GM12878 (cell line): Measurements from ENCODE around the gene CDH15. TPM values are rescaled to one million over a fixed set of nuclear protein-coding genes. Genes with fewer than 3 reads are reported as not detected.
A peak's percentile ranks its signal among the peaks of the same experiment; 100 is the strongest.

Source experiments
- ATAC-seq: fragments of 200-7000 bp; cut with Tn5 transposase; 3 replicates; pipeline ENCODE4 v1.9.1; 2020; ENCODE audit warnings: mild to moderate bottlenecking, moderate library complexity
- BruUV-seq: library from RNA; stranded (reverse); fragments of 400-500 nt; replicated peaks from 2 replicates; lab custom pipeline; 2021; lab: Mats Ljungman, UMichigan
- CTCF ChIA-PET: fragments of 300-600 bp; sonication (Branson Sonifier 250); formaldehyde crosslinking; extraction: SDS; loops from one replicate; lab custom pipeline; 2021; ENCODE audit warnings: inconsistent platforms; lab: Yijun Ruan, JAX
- POLR2A ChIA-PET: fragments of 350-600 bp; formaldehyde crosslinking; extraction: SDS; loops from one replicate; lab custom pipeline; 2021; ENCODE audit warnings: inconsistent platforms; lab: Charles Lee
- RAD21 ChIA-PET: fragments of 300-600 bp; sonication (Branson Sonifier 250); formaldehyde crosslinking; loops from one replicate; lab custom pipeline; 2023; ENCODE audit warnings: antibody characterized with exemption; ENCODE audit not compliant: unreplicated experiment; lab: Charles Lee
- SMC1A ChIA-PET: fragments of 300-600 bp; sonication (Branson Sonifier 250); formaldehyde crosslinking; loops from one replicate; lab custom pipeline; 2023; ENCODE audit not compliant: unreplicated experiment, uncharacterized antibody; lab: Charles Lee
- DNase-seq: peaks from one replicate; pipeline ENCODE4 v3.0.0-alpha.2; 2011; ENCODE audit warnings: low read depth, low spot score
- FAIRE-seq: peaks from 3 replicates; lab custom pipeline; 2011; peaks lifted over from hg19 to GRCh38; lab: Jason Lieb, UNC
- H2AFZ ChIP-seq: 2 replicates; pipeline ENCODE4 v1.6.0; 2011; ENCODE audit warnings: low read depth, low read length, control low read depth; ENCODE audit not compliant: control insufficient read depth
- H3K27ac ChIP-seq: 2 replicates; pipeline ENCODE4 v1.5.1; 2011; ENCODE audit warnings: control low read depth; ENCODE audit not compliant: control insufficient read depth, insufficient read depth
- H3K27me3 ChIP-seq, 2 experiments: replicated peaks in 1 of 2; 2 replicates each; pipeline versions ENCODE4 v1.6.0 to v1.6.1; 2011; ENCODE audit warnings: low read length in 1 of 2; ENCODE audit not compliant: control insufficient read depth in 2 of 2, insufficient read depth in 2 of 2
- H3K36me3 ChIP-seq, 2 experiments: 2 replicates each; pipeline ENCODE4 v1.5.1; 2011; ENCODE audit warnings: low read length in 1 of 2; ENCODE audit not compliant: control insufficient read depth in 2 of 2, insufficient read depth in 2 of 2
- H3K4me1 ChIP-seq: 2 replicates; pipeline ENCODE4 v1.6.1; 2011; ENCODE audit warnings: mild to moderate bottlenecking, low read length, moderate library complexity, mixed read lengths; ENCODE audit not compliant: control insufficient read depth, insufficient read depth
- H3K4me2 ChIP-seq: 2 replicates; pipeline ENCODE4 v1.6.0; 2011; ENCODE audit warnings: control low read depth; ENCODE audit not compliant: control insufficient read depth, insufficient read depth
- H3K4me3 ChIP-seq: fragments of 200-600 bp; sonication (generic); 2 replicates; pipeline ENCODE4 v1.5.1; 2016
- H3K79me2 ChIP-seq: 2 replicates; pipeline ENCODE4 v1.6.0; 2011; ENCODE audit warnings: low read length; ENCODE audit not compliant: control insufficient read depth, insufficient read depth
- H3K9ac ChIP-seq: 2 replicates; pipeline ENCODE4 v1.8.0; 2011; ENCODE audit warnings: low read length, control low read depth, mixed read lengths; ENCODE audit not compliant: control insufficient read depth, insufficient read depth
- H3K9me3 ChIP-seq: replicated peaks from 3 replicates; pipeline ENCODE4 v1.5.1; 2011; ENCODE audit warnings: mild to moderate bottlenecking, low read length; ENCODE audit not compliant: control insufficient read depth, insufficient read depth
- H4K20me1 ChIP-seq: 2 replicates; pipeline ENCODE4 v1.6.0; 2011; ENCODE audit not compliant: control insufficient read depth, insufficient read depth
- ATF3 ChIP-seq: IDR thresholded peaks from 2 replicates; pipeline ENCODE4 v1.6.1; 2011; ENCODE audit warnings: low read depth, mild to moderate bottlenecking, low read length, moderate library complexity, borderline replicate concordance; ENCODE audit errors: extremely low read depth
- BHLHE40 ChIP-seq, 2 experiments: fragments of 450-650 bp in 1 of 2; IDR thresholded peaks; 2 replicates each; pipeline ENCODE4 v1.6.1; 2011 to 2017; ENCODE audit warnings: low read depth in 2 of 2, borderline replicate concordance in 1 of 2, improper control_type of control experiment in 1 of 2, low read length in 1 of 2, mild to moderate bottlenecking in 1 of 2
- E2F4 ChIP-seq: IDR thresholded peaks from 2 replicates; pipeline ENCODE4 v1.6.1; 2012; ENCODE audit warnings: low read depth, low read length, improper control_type of control experiment
- EED ChIP-seq: sonication (generic); IDR thresholded peaks from 2 replicates; pipeline ENCODE4 v1.6.1; 2016; ENCODE audit warnings: antibody characterized with exemption, low read depth
- IRF4 ChIP-seq: IDR thresholded peaks from 2 replicates; pipeline ENCODE4 v1.6.1; 2011; ENCODE audit warnings: low read depth, low read length
- MTA2 ChIP-seq: fragments of 450-650 bp; IDR thresholded peaks from 2 replicates; pipeline ENCODE4 v1.6.1; 2016; ENCODE audit warnings: low read depth, mild to moderate bottlenecking, moderate library complexity
- PKNOX1 ChIP-seq: fragments of 450-650 bp; IDR thresholded peaks from 2 replicates; pipeline ENCODE4 v1.6.1; 2016; ENCODE audit warnings: mild to moderate bottlenecking
- POLR2AphosphoS5 ChIP-seq: IDR thresholded peaks from 2 replicates; pipeline ENCODE4 v1.6.1; 2011; ENCODE audit warnings: mild to moderate bottlenecking, low read length, inconsistent platforms
- POU2F2 ChIP-seq: IDR thresholded peaks from 3 replicates; pipeline ENCODE4 v1.6.1; 2011; ENCODE audit warnings: low read depth, mild to moderate bottlenecking, low read length, borderline replicate concordance
- RAD51 ChIP-seq: fragments of 450-650 bp; IDR thresholded peaks from 2 replicates; pipeline ENCODE4 v1.6.1; 2016; ENCODE audit warnings: moderate library complexity, mild to moderate bottlenecking, inconsistent platforms
- RBBP5 ChIP-seq: fragments of 200-600 bp; sonication (generic); conservative IDR thresholded peaks from 2 replicates; pipeline ENCODE4 v1.6.1; 2016
- RELA ChIP-seq: fragments of 450-650 bp; IDR thresholded peaks from 2 replicates; pipeline ENCODE4 v1.8.0; 2014; ENCODE audit warnings: borderline replicate concordance; ENCODE audit not compliant: partially characterized antibody
- SIN3A ChIP-seq: IDR thresholded peaks from 2 replicates; pipeline ENCODE4 v1.6.1; 2012; ENCODE audit warnings: low read depth, low read length, improper control_type of control experiment
- SIX5 ChIP-seq: IDR thresholded peaks from 2 replicates; pipeline ENCODE4 v1.6.1; 2011; ENCODE audit warnings: mild to moderate bottlenecking, low read depth, low read length, moderate library complexity; ENCODE audit not compliant: severe bottlenecking
- SMAD1 ChIP-seq: fragments of 450-650 bp; IDR thresholded peaks from 2 replicates; pipeline ENCODE4 v1.6.1; 2018; ENCODE audit warnings: mild to moderate bottlenecking, low read depth; ENCODE audit not compliant: partially characterized antibody
- SMARCA5 ChIP-seq: fragments of 450-650 bp; IDR thresholded peaks from 2 replicates; pipeline ENCODE4 v1.6.1; 2017; ENCODE audit warnings: mild to moderate bottlenecking
- TARDBP ChIP-seq: IDR thresholded peaks from 2 replicates; pipeline ENCODE4 v1.6.1; 2016; ENCODE audit warnings: borderline replicate concordance
- USF1 ChIP-seq: IDR thresholded peaks from 2 replicates; pipeline ENCODE4 v1.6.1; 2011; ENCODE audit warnings: borderline replicate concordance, low read depth, mild to moderate bottlenecking, moderate library complexity, mixed read lengths, low read length; ENCODE audit not compliant: insufficient read depth; ENCODE audit errors: extremely low read length
- ZNF384 ChIP-seq: IDR thresholded peaks from 2 replicates; pipeline ENCODE4 v1.6.1; 2012; ENCODE audit warnings: low read depth, mild to moderate bottlenecking, low read length, improper control_type of control experiment, borderline replicate concordance
- WGBS: methylation state at CpG from one replicate; pipeline ENCODE4 v1.1.6; 2016; ENCODE audit warnings: low lambda C conversion rate; ENCODE audit not compliant: insufficient replicate concordance, insufficient coverage; ENCODE audit errors: missing lambda C conversion rate; 5-methylcytosine and 5-hydroxymethylcytosine counted together
- in situ Hi-C: fragments of 300-500 bp; cut with MboI; formaldehyde crosslinking; loops from 9 replicates; pipeline ENCODE4 v1.14.3; 2018; ENCODE audit warnings: mixed read lengths
- intact Hi-C: fragments of 100-400 bp; cut with micrococcal nuclease; formaldehyde crosslinking; loops from one replicate; pipeline ENCODE4 v1.14.2; 2022; ENCODE audit not compliant: unreplicated experiment
- polyA plus RNA-seq, 11 experiments: library from polyadenylated mRNA; depleted of rRNA in 4 of 11; unstranded in 6 of 11; stranded (reverse) in 5 of 11; fragments of >200 nt; fragmentation: Nextera tagmentation in 4 of 11; fragmentation: Illumina TruSeq in 1 of 11; extraction: Ambion mirVana in 4 of 11; extraction: Trizol in 1 of 11; gene quantifications; 1 replicate in 1 of 11; 2 replicates in 10 of 11; pipeline versions ENCODE4 v1.2.1 to v1.2.3, GENCODE V29; 2011 to 2016; ENCODE audit warnings: inconsistent platforms in 2 of 11, missing spikeins in 2 of 11, low read depth in 1 of 11
- total RNA-seq, 4 experiments: library from RNA; depleted of rRNA in 3 of 4; stranded (reverse); fragments of >200 nt in 3 of 4; fragmentation: Illumina TruSeq in 1 of 4; extraction: Trizol in 1 of 4; gene quantifications; 2 replicates each; pipeline versions ENCODE4 v1.2.1 to v1.2.3, GENCODE V29; 2013 to 2021

The CDH15 gene
- total and polyA plus RNA-seq, 10 of the 15 experiments (the other 5 are each of a cell fraction or from before 2014, with no cell fraction given), result 0.02 to 0.06 TPM; not detected in 8

GRCh38 chr16:89171216-89172170 lies at the start of gene CDH15 (continued):
- TF ChIP-seq BHLHE40 (IDR thresholded peaks at IDR 0.05; ENCODE audit: borderline replicate concordance in 1 of 2, low read depth in 2 of 2, low read length in 1 of 2) (peak; percentile 92 to 94), EED (no peak), USF1 (peak; percentile 63), E2F4 (no peak)

GRCh38 chr16:89122322-89122851 lies 49.2 kb upstream of the CDH15 start:
- WGBS, result 85% methylated on average over 11 of the region's 11 CpGs
- intact Hi-C loops, result no loop called here
- H4K20me1 ChIP-seq, result no peaks in the 10 kb centered on the region
- TF ChIP-seq POU2F2 (no peak), PKNOX1 (peak; percentile 86), TARDBP (no peak), RAD51 (peak; percentile 69), SIN3A (no peak), ATF3 (no peak), SMARCA5 (no peak), SMAD1 (no peak), ZNF384 (no peak), IRF4 (no peak), POLR2AphosphoS5 (no peak), MTA2 (no peak), RBBP5 (no peak), RELA (no peak), BHLHE40 (IDR thresholded peaks at IDR 0.05; ENCODE audit: borderline replicate concordance in 1 of 2, low read depth in 2 of 2, low read length in 1 of 2) (peak; percentile 76 to 81; a peak in 3 of 4 replicates), SIX5 (no peak)

More at GRCh38 chr16:89122322-89122851, 49.2 kb upstream of the CDH15 start:
- no peaks in the 10 kb centered on the region; the same call in 2 of the 3 replicates for H3K9me3 ChIP-seq
- H3K36me3 ChIP-seq, result peaks cover 10 to 14% of the 10 kb centered on the region in 2 experiments; a peak in 3 of 4 replicates
- no peak overlapping the region for H3K9ac ChIP-seq
- no TSS peak for BruUV-seq
- in situ Hi-C loops, result no loop called here
- no peaks in the 10 kb centered on the region for H3K27me3 ChIP-seq
- H3K4me3 ChIP-seq, result no peak overlapping the region
- no peak for DNase-seq
- ChIA-PET SMC1A (no interaction called here), CTCF (no interaction called here), POLR2A (no interaction called here), RAD21 (no interaction called here)
- H3K27ac ChIP-seq, result no peak overlapping the region
- peak overlapping the region; percentile 19; the same call in 1 of the 2 replicates for H3K4me2 ChIP-seq
- H3K79me2 ChIP-seq, result no peaks in the 10 kb centered on the region
- H3K4me1 ChIP-seq, result peaks cover 3% of the 10 kb centered on the region; the same call in 1 of the 2 replicates
- no peak for FAIRE-seq
- H2AFZ ChIP-seq, result no peak overlapping the region
- peak; percentile 55 for ATAC-seq
